Keratinocyte (primary cell): ENCODE results near the gene CREB5. TPM values are rescaled to one million over a fixed set of nuclear protein-coding genes. Genes with fewer than 3 reads are reported as not detected.

Source experiments
- DNase-seq: peaks from one replicate; pipeline ENCODE4 v3.0.0-alpha.2; 2011; ENCODE audit warnings: low read depth, missing footprints, low spot score
- FAIRE-seq: peaks from 2 replicates; lab custom pipeline; 2011; peaks lifted over from hg19 to GRCh38; lab: Jason Lieb, UNC
- H2AFZ ChIP-seq: 2 replicates; pipeline ENCODE4 v1.6.0; 2012; ENCODE audit warnings: low read length, control low read depth, inconsistent platforms; ENCODE audit not compliant: control insufficient read depth
- H3K27ac ChIP-seq: 2 replicates; pipeline ENCODE4 v1.5.1; 2011; ENCODE audit warnings: low read length; ENCODE audit not compliant: control insufficient read depth, insufficient read depth
- H3K27me3 ChIP-seq: 3 replicates; pipeline ENCODE4 v1.6.0; 2011; ENCODE audit warnings: low read length; ENCODE audit not compliant: control insufficient read depth, insufficient read depth; ENCODE audit errors: extremely low read depth
- H3K36me3 ChIP-seq, 2 experiments: 2 replicates in 1 of 2; 3 replicates in 1 of 2; pipeline ENCODE4 v1.5.1; 2011; ENCODE audit warnings: low read length in 2 of 2, mild to moderate bottlenecking in 1 of 2; ENCODE audit not compliant: control insufficient read depth in 2 of 2, insufficient read depth in 2 of 2; ENCODE audit errors: extremely low read depth in 1 of 2
- H3K4me1 ChIP-seq: 3 replicates; pipeline ENCODE4 v1.5.1; 2011; ENCODE audit warnings: low read length; ENCODE audit not compliant: control insufficient read depth, insufficient read depth; ENCODE audit errors: extremely low read depth
- H3K4me2 ChIP-seq: 3 replicates; pipeline ENCODE4 v1.6.0; 2011; ENCODE audit warnings: low read depth, low read length; ENCODE audit not compliant: control insufficient read depth, insufficient read depth; ENCODE audit errors: extremely low read depth
- H3K4me3 ChIP-seq, 3 experiments: fragments of 200-600 bp in 1 of 3; sonication (generic) in 1 of 3; 2 replicates in 2 of 3; 3 replicates in 1 of 3; pipeline ENCODE4 v1.5.1; 2011 to 2016; ENCODE audit warnings: low read length in 3 of 3, mild to moderate bottlenecking in 3 of 3, control low read depth in 2 of 3, inconsistent platforms in 1 of 3, low read depth in 1 of 3, mixed read lengths in 1 of 3, mixed run types in 1 of 3, moderate library complexity in 1 of 3; ENCODE audit not compliant: control insufficient read depth in 2 of 3, insufficient read depth in 2 of 3; ENCODE audit errors: extremely low read depth in 1 of 3
- H3K79me2 ChIP-seq: 2 replicates; pipeline ENCODE4 v1.6.0; 2012; ENCODE audit warnings: low read length; ENCODE audit not compliant: control insufficient read depth, insufficient read depth
- H3K9ac ChIP-seq: 3 replicates; pipeline ENCODE4 v1.6.0; 2011; ENCODE audit warnings: low read length; ENCODE audit not compliant: control insufficient read depth, insufficient read depth; ENCODE audit errors: extremely low read depth
- H3K9me1 ChIP-seq: 3 replicates; pipeline ENCODE4 v1.6.0; 2011; ENCODE audit warnings: low read length; ENCODE audit not compliant: control insufficient read depth, insufficient read depth; ENCODE audit errors: extremely low read depth
- H3K9me3 ChIP-seq: 2 replicates; pipeline ENCODE4 v1.5.1; 2012; ENCODE audit warnings: low read depth, low read length; ENCODE audit not compliant: control insufficient read depth
- H4K20me1 ChIP-seq: 3 replicates; pipeline ENCODE4 v1.6.0; 2011; ENCODE audit warnings: low read length; ENCODE audit not compliant: control insufficient read depth, insufficient read depth; ENCODE audit errors: extremely low read depth
- CTCF ChIP-seq, 3 experiments: IDR thresholded peaks in 1 of 3; conservative IDR thresholded peaks in 1 of 3; optimal IDR thresholded peaks in 1 of 3; 2 replicates in 2 of 3; 3 replicates in 1 of 3; pipeline versions ENCODE3 to v1.5.1; 2011; ENCODE audit warnings: low read length in 3 of 3, mild to moderate bottlenecking in 3 of 3, moderate library complexity in 2 of 3, control low read depth in 1 of 3, inconsistent platforms in 1 of 3; ENCODE audit not compliant: insufficient read depth in 2 of 3; ENCODE audit errors: extremely low read depth in 1 of 3
- EZH2 ChIP-seq: IDR thresholded peaks from one replicate; pipeline ENCODE4 v1.6.1; 2012; ENCODE audit warnings: inconsistent platforms, mild to moderate bottlenecking, low read length, moderate library complexity
- dilution Hi-C: fragments of 300-500 bp; cut with MboI; formaldehyde crosslinking; loops from one replicate; pipeline ENCODE4 v1.7.0; 2020; ENCODE audit warnings: low sequenced_read_pairs; ENCODE audit not compliant: extremely low pct_ligation_motif_present
- polyA plus RNA-seq, 5 experiments: library from polyadenylated mRNA; depleted of rRNA in 3 of 5; stranded (reverse) in 3 of 5; stranded (forward) in 1 of 5; unstranded in 1 of 5; fragments of >200 nt; gene quantifications; 1 replicate in 1 of 5; 2 replicates in 3 of 5; 3 replicates in 1 of 5; pipeline versions ENCODE4 v1.2.1 to v1.2.3, GENCODE V29; 2011 to 2012; ENCODE audit warnings: missing spikeins in 2 of 5, low read depth in 1 of 5, low replicate concordance in 1 of 5

The CREB5 gene
- polyA plus RNA-seq, 1 donor (not counting 4 experiments of a cell fraction or from before 2014, with no cell fraction given) = 7.9 TPM

- no peaks in the 10 kb centered on the region for H3K4me1 ChIP-seq
- no peaks in the 10 kb centered on the region for H3K36me3 ChIP-seq
- no peak for FAIRE-seq
- H3K27ac ChIP-seq = no peak overlapping the region
- peaks cover 16% of the 10 kb centered on the region for H3K27me3 ChIP-seq
- H3K9ac ChIP-seq = no peak overlapping the region
- H4K20me1 ChIP-seq = no peaks in the 10 kb centered on the region
- H3K9me1 ChIP-seq = no peaks in the 10 kb centered on the region
- H3K4me2 ChIP-seq = no peak overlapping the region
- H3K4me3 ChIP-seq = no peak overlapping the region
- no peaks in the 10 kb centered on the region for H3K79me2 ChIP-seq
- no peak overlapping the region for H2AFZ ChIP-seq
- no peak for DNase-seq
- TF ChIP-seq CTCF (optimal IDR thresholded peaks at IDR 0.05 in 1 of 3, IDR thresholded peaks at IDR 0.05 in 1 of 3, conservative IDR thresholded peaks at IDR 0.05 in 1 of 3; ENCODE audit: extremely low read depth in 1 of 3, insufficient read depth in 2 of 3, low read length in 3 of 3) (no peak), EZH2 (no peak)
- dilution Hi-C loops = no loop called here
- H3K9me3 ChIP-seq = no peaks in the 10 kb centered on the region
These were observed 53.4 kb downstream of the CREB5 start for GRCh38 chr7:28465697-28466096.

GRCh38 chr7:28466341-28466740 is 54.0 kb downstream of the CREB5 start:
- Histone ChIP-seq H3K27me3 (peaks cover 11% of the 10 kb centered on the region), H4K20me1 (no peaks in the 10 kb centered on the region), H3K9me1 (no peaks in the 10 kb centered on the region), H3K9ac (no peak overlapping the region), H3K36me3 (no peaks in the 10 kb centered on the region), H3K9me3 (no peaks in the 10 kb centered on the region), H3K27ac (no peak overlapping the region), H3K79me2 (no peaks in the 10 kb centered on the region), H3K4me1 (no peaks in the 10 kb centered on the region), H3K4me3 (no peak overlapping the region), H3K4me2 (no peak overlapping the region), H2AFZ (no peak overlapping the region)
- no peak for DNase-seq
- TF ChIP-seq EZH2 (no peak), CTCF (optimal IDR thresholded peaks at IDR 0.05 in 1 of 3, IDR thresholded peaks at IDR 0.05 in 1 of 3, conservative IDR thresholded peaks at IDR 0.05 in 1 of 3; ENCODE audit: extremely low read depth in 1 of 3, insufficient read depth in 2 of 3, low read length in 3 of 3) (no peak)
- no peak for FAIRE-seq
- dilution Hi-C loops = no loop called here
